Uterus (tissue), 4 donors: ENCODE measurements around the gene SLC2A8. TPM values are rescaled to one million over a fixed set of nuclear protein-coding genes. Genes with fewer than 3 reads are reported as not detected.

ENCODE experiments used
- DNase-seq, 2 donors: peaks; one replicate each; pipeline ENCODE4 v3.0.0-alpha.2; 2019 to 2020
- H3K27ac ChIP-seq, 2 donors: fragments of 200-600 bp; sonication (generic); 1 replicate in 1 of 2; 2 replicates in 1 of 2; pipeline ENCODE4 v1.5.1; 2016 to 2018
- H3K27me3 ChIP-seq, 2 donors: fragments of 200-600 bp; sonication (generic); one replicate each; pipeline ENCODE4 v1.5.1; 2018 to 2019; ENCODE audit warnings: control low read depth in 1 of 2
- H3K36me3 ChIP-seq, 2 donors: fragments of 200-600 bp; sonication (generic); one replicate each; pipeline ENCODE4 v1.5.1; 2019; ENCODE audit warnings: control low read depth in 1 of 2
- H3K4me1 ChIP-seq, 2 donors: fragments of 200-600 bp; sonication (generic); one replicate each; pipeline ENCODE4 v1.5.1; 2018 to 2019; ENCODE audit warnings: control low read depth in 1 of 2
- H3K4me3 ChIP-seq, 2 donors: fragments of 200-600 bp; sonication (generic); 1 replicate in 1 of 2; 2 replicates in 1 of 2; pipeline ENCODE4 v1.5.1; 2018 to 2019; ENCODE audit warnings: mild to moderate bottlenecking in 1 of 2
- H3K9me3 ChIP-seq, 2 donors: fragments of 200-600 bp; sonication (generic); one replicate each; pipeline ENCODE4 v1.5.1; 2019; ENCODE audit warnings: control low read depth in 1 of 2
- POLR2A ChIP-seq, 2 donors: fragments of 450-650 bp; IDR thresholded peaks; one replicate each; pipeline ENCODE4 v1.6.1; 2016; ENCODE audit warnings: antibody characterized with exemption in 2 of 2, mild to moderate bottlenecking in 1 of 2, moderate library complexity in 1 of 2
- intact Hi-C: fragments of 100-400 bp; cut with DNase I; formaldehyde crosslinking; loops from one replicate; pipeline ENCODE4 v1.15.1; 2023; ENCODE audit warnings: low total_unique reads
- total RNA-seq, 4 donors: library from RNA; depleted of rRNA in 3 of 4; stranded (reverse); fragments of >200 nt in 3 of 4; gene quantifications; one replicate each; pipeline versions ENCODE4 v1.1.0 to v1.2.4, GENCODE V29; 2014 to 2023
- TF ChIP-seq, protein P1 (sequence below), 4 experiments: fragments of 200-600 bp in 2 of 4; fragments of 450-650 bp in 2 of 4; sonication (generic) in 2 of 4; IDR thresholded peaks; one replicate each; pipeline ENCODE4 v1.5.1; 2016 to 2019; ENCODE audit warnings: antibody characterized with exemption in 4 of 4, mild to moderate bottlenecking in 2 of 4, moderate library complexity in 1 of 4
- donor health status: DM: yes; HTN: yes; CAD: no.

The SLC2A8 gene
- total RNA-seq, 4 donors from 2014 or later = 1.8 to 45.1 (median 10.5) TPM

DNA sequence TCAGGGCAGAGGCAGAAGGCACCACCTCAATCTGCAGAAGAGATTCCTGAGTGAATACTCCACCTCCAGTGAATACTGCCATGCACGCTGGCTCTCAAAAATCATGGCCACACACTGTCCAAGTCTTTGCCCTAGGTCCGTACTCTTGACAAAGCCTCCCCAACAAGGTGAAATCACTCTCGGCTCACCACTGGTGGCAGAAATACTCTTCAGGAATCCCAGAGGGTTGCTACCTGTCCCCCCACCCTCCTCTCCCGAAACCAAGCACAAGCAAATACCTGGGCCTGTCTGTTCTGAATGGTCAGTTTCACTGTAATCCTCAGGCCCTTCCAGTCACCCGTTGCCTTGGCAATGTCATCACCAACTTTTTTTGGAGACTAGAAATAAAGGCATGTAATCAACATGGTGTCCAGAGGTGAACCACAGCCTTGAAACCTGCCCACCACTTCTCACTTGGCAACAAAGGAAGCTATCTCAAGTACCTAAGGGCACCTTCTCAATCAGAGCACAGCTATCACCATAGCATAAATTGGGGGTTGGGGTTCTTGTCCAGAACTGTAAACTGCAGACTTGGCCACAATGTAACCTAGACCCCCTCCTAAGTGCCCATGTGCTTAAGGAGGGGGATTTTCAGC, 52.5 kb downstream of the SLC2A8 start:
- Histone ChIP-seq H3K4me3 (peak overlapping the region in 1 of 2 donors; percentile 75), H3K9me3 (no peaks in the 10 kb centered on the region), H3K27me3 (no peaks in the 10 kb centered on the region), H3K27ac (peak overlapping the region; percentile 88 to 95), H3K4me1 (peaks cover 5 to 15% of the 10 kb centered on the region in 2 donors), H3K36me3 (no peaks in the 10 kb centered on the region)
- DNase-seq = no peak
- intact Hi-C loops = no loop called here
- no peak for TF ChIP-seq POLR2A (IDR thresholded peaks at IDR 0.05)
- TF ChIP-seq, protein P1, sequence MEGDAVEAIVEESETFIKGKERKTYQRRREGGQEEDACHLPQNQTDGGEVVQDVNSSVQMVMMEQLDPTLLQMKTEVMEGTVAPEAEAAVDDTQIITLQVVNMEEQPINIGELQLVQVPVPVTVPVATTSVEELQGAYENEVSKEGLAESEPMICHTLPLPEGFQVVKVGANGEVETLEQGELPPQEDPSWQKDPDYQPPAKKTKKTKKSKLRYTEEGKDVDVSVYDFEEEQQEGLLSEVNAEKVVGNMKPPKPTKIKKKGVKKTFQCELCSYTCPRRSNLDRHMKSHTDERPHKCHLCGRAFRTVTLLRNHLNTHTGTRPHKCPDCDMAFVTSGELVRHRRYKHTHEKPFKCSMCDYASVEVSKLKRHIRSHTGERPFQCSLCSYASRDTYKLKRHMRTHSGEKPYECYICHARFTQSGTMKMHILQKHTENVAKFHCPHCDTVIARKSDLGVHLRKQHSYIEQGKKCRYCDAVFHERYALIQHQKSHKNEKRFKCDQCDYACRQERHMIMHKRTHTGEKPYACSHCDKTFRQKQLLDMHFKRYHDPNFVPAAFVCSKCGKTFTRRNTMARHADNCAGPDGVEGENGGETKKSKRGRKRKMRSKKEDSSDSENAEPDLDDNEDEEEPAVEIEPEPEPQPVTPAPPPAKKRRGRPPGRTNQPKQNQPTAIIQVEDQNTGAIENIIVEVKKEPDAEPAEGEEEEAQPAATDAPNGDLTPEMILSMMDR (IDR thresholded peaks at IDR 0.05) = no peak

DNA sequence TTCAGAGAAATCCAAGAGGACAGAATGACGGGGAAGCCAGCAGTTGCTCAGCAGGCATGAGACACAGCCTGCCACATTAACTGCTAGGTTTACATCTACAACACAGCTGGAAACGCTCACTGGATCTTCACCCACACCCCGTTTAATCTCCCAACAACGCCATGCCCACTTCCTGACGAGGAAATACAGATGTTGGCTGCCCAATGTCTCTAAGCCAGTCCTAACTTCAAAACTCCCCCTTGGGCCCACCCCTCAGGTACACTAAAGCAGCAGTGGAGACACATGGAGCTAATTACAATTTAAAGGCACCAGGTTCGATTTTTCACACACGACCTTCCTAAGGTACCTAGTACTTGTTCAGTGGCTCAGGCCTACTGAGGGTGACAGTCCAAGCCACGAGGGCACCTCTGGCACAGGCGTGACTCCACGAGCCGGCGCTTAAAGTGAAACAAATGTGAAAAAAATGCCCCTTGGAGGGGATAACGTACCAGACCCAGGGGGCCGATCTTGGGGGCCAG, 53.3 kb downstream of the SLC2A8 start:
- Histone ChIP-seq H3K36me3 (no peaks in the 10 kb centered on the region), H3K9me3 (no peaks in the 10 kb centered on the region), H3K4me3 (peak overlapping the region; percentile 75 to 79), H3K27me3 (no peaks in the 10 kb centered on the region), H3K27ac (peak overlapping the region; percentile 88 to 95), H3K4me1 (peaks cover 5 to 15% of the 10 kb centered on the region in 2 donors)
- TF ChIP-seq, protein P1 (IDR thresholded peaks at IDR 0.05) = no peak
- TF ChIP-seq POLR2A (IDR thresholded peaks at IDR 0.05) = no peak
- intact Hi-C loops = no loop called here
- peak in 1 of 2 donors; percentile 30 for DNase-seq

DNA sequence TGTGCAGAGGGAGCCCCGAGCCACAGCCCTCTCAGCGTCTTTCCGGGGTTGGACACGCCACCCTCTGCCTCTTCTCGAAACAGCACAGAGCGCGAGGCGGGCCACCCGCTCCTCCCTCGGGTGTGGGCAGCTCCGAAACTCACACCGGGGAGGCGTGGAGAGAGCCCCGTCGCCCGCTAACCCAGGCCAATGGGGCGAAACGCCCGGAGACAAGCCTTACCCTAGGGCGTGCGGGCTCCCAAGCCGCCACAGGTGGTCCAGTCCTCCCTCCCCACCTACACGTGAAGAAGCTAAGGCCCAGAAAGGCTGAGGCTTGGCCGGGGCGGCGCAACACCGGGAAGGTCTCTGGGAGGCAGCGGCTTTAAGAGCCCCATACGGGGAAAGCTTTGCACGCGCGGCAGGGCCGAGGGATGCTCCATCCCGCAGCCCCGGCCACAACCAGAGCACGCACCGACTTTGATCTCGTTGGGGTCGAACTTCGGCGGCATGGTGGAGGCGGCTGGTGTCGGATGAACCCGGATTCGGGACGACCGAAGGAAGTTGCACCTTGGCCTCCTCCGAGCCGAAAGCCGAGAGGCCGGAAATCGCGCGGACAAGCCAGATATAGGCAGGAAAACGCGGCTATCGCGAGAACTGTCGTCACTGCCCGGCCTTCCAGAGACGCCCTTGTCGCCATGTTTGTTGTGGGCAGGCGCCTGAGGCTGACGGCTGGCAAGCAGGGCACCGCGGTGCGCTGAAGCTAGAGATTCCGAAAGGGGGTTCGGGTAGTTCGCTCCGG, 54.0 kb downstream of the SLC2A8 start, which contains the start of the genes LRSAM1 and RPL12:
TSS of gene LRSAM1 (plus strand) at position 681 of the 778 bp plus-strand sequence. CDS start 3,018 bp downstream, outside the sequence.
TSS of gene RPL12 (minus strand) at position 577 of the 778 bp plus-strand sequence. CDS start at position 488, 89 bp downstream.
- peak within 1 kb of the TSS; percentile 88 to 95 for H3K27ac ChIP-seq
- no peaks in the 10 kb centered on the region for H3K9me3 ChIP-seq
- peak; percentile 97 to 98 for DNase-seq
- TF ChIP-seq POLR2A (IDR thresholded peaks at IDR 0.05) = peak; percentile 99 to 100
- TF ChIP-seq, protein P1 (IDR thresholded peaks at IDR 0.05) = no peak
- peak within 1 kb of the TSS; percentile 75 to 79 for H3K4me3 ChIP-seq
- intact Hi-C loops = no loop called here
- no peaks in the 10 kb centered on the region for H3K27me3 ChIP-seq
- no peaks in the 10 kb centered on the region for H3K36me3 ChIP-seq
- H3K4me1 ChIP-seq = peaks cover 5 to 15% of the 10 kb centered on the region in 2 donors

DNA sequence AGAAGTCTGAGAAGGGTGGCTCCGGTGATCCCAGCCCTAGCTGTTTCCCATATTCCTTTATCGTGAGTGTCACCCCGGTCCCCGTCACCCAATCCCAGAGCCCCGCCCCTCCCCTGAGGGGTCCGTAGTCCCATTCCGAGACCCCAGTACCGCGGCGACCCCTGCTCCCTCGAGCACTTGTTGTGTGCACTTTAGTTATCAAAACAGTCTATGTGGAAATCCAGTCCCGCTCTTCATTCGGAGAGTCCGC, 54.6 kb downstream of the SLC2A8 start:
- intact Hi-C loops = no loop called here
- no peak for TF ChIP-seq POLR2A (IDR thresholded peaks at IDR 0.05)
- TF ChIP-seq, protein P1 (IDR thresholded peaks at IDR 0.05) = no peak
- Histone ChIP-seq H3K27ac (peak overlapping the region; percentile 88 to 95), H3K9me3 (no peaks in the 10 kb centered on the region), H3K4me1 (peaks cover 5 to 15% of the 10 kb centered on the region in 2 donors), H3K4me3 (peak overlapping the region; percentile 75 to 79), H3K27me3 (no peaks in the 10 kb centered on the region), H3K36me3 (no peaks in the 10 kb centered on the region)
- no peak for DNase-seq
